HL-60 (cell line): Measurements from ENCODE around the gene HLA-DQB1.

ENCODE experiments used
- DNase-seq, 2 experiments: peaks; one replicate each; pipeline ENCODE4 v3.0.0-alpha.2; 2010 to 2020; ENCODE audit warnings: low read depth in 1 of 2, low spot score in 1 of 2
- H3K27ac ChIP-seq: fragments of 250-450 bp; sonication (Bioruptor Pico); replicated peaks from 2 replicates; pipeline ENCODE4 v1.5.1; 2020; ENCODE audit warnings: mild to moderate bottlenecking, moderate library complexity
- H3K27me3 ChIP-seq: fragments of 250-450 bp; sonication (Bioruptor Pico); 2 replicates; pipeline ENCODE4 v1.5.1; 2021; ENCODE audit warnings: mild to moderate bottlenecking, moderate library complexity; ENCODE audit not compliant: insufficient read depth, poor library complexity, severe bottlenecking
- H3K4me3 ChIP-seq: replicated peaks from 2 replicates; pipeline ENCODE4 v1.5.1; 2011; ENCODE audit warnings: mild to moderate bottlenecking, control low read depth, low read length; ENCODE audit not compliant: insufficient read depth
- CTCF ChIP-seq: IDR thresholded peaks from one replicate; pipeline ENCODE4 v1.5.1; 2011; ENCODE audit warnings: low read length, control low read depth, inconsistent platforms; ENCODE audit not compliant: insufficient read depth
- GABPA ChIP-seq: IDR thresholded peaks from 2 replicates; pipeline ENCODE4 v1.6.1; 2012; ENCODE audit warnings: low read depth
- POLR2AphosphoS5 ChIP-seq: IDR thresholded peaks from 2 replicates; pipeline ENCODE4 v1.6.1; 2012; ENCODE audit warnings: low read depth
- SPI1 ChIP-seq: IDR thresholded peaks from 2 replicates; pipeline ENCODE4 v1.6.1; 2012; ENCODE audit warnings: low read depth, mild to moderate bottlenecking, borderline replicate concordance
- TF ChIP-seq, protein P1 (sequence below): IDR thresholded peaks from 2 replicates; pipeline ENCODE4 v1.6.1; 2012; ENCODE audit warnings: low read depth; ENCODE audit not compliant: insufficient replicate concordance

The HLA-DQB1 gene

DNA sequence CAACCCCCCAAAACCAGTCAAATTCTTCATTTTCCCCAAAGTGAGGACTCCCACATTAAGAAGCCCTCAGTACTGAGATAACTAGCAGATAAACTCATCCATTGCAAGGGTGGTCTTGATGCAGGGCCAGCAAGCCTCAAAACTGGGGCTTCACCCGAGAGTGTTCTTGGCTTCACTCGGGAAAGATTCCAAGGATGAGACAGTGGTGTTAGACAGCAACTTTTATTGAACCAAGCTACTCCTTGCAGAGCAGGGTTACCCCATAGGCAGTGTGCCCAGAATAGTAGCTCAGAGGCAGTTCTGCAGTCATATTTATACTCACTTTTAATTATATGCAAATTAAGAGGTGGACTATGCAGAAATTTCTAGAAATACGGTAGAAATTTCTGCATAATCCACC is 45.1 kb downstream of the HLA-DQB1 start:
- no peak for DNase-seq
- Histone ChIP-seq H3K27me3 (no peaks in the 10 kb centered on the region), H3K27ac (no peak overlapping the region), H3K4me3 (no peak overlapping the region)
- TF ChIP-seq SPI1 (no peak), GABPA (no peak), POLR2AphosphoS5 (no peak), CTCF (no peak)
- TF ChIP-seq, protein P1, sequence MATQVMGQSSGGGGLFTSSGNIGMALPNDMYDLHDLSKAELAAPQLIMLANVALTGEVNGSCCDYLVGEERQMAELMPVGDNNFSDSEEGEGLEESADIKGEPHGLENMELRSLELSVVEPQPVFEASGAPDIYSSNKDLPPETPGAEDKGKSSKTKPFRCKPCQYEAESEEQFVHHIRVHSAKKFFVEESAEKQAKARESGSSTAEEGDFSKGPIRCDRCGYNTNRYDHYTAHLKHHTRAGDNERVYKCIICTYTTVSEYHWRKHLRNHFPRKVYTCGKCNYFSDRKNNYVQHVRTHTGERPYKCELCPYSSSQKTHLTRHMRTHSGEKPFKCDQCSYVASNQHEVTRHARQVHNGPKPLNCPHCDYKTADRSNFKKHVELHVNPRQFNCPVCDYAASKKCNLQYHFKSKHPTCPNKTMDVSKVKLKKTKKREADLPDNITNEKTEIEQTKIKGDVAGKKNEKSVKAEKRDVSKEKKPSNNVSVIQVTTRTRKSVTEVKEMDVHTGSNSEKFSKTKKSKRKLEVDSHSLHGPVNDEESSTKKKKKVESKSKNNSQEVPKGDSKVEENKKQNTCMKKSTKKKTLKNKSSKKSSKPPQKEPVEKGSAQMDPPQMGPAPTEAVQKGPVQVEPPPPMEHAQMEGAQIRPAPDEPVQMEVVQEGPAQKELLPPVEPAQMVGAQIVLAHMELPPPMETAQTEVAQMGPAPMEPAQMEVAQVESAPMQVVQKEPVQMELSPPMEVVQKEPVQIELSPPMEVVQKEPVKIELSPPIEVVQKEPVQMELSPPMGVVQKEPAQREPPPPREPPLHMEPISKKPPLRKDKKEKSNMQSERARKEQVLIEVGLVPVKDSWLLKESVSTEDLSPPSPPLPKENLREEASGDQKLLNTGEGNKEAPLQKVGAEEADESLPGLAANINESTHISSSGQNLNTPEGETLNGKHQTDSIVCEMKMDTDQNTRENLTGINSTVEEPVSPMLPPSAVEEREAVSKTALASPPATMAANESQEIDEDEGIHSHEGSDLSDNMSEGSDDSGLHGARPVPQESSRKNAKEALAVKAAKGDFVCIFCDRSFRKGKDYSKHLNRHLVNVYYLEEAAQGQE = no peak

DNA sequence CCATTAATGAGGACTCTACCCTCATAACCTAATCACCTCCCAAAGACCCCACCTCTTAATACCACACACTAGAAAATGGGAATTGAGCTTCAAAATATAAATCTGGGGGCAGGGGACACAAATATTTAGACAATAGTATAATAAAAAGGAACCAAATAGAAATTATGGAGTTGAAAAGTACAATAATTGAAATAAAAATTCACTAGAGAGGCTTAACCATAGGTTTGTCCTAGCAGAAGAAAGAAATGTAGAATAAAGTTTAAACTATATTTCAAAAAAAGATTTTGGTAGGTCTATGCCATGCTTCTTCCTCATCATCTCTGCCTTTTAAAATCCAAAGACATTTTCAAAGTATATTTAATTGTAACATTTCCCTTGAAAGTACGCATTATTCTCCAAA is 48.7 kb downstream of the HLA-DQB1 start:
- no peak for DNase-seq
- Histone ChIP-seq H3K4me3 (no peak overlapping the region), H3K27ac (no peak overlapping the region), H3K27me3 (peaks cover 5% of the 10 kb centered on the region)
- TF ChIP-seq CTCF = no peak
- no peak for TF ChIP-seq GABPA
- TF ChIP-seq POLR2AphosphoS5 = no peak
- no peak for TF ChIP-seq SPI1
- TF ChIP-seq, protein P1 = no peak

GRCh38 chr6:32615885-32616532 is 50.4 kb downstream of the HLA-DQB1 start:
- no peak for DNase-seq
- no peak for TF ChIP-seq SPI1
- TF ChIP-seq, protein P1 = no peak
- TF ChIP-seq GABPA = no peak
- no peak for TF ChIP-seq POLR2AphosphoS5
- no peak for TF ChIP-seq CTCF

More at GRCh38 chr6:32615885-32616532, 50.4 kb downstream of the HLA-DQB1 start:
- Histone ChIP-seq H3K27me3 (peaks cover 5% of the 10 kb centered on the region), H3K27ac (no peak overlapping the region), H3K4me3 (no peak overlapping the region)
